GM20000 (cell line): ENCODE measurements around the gene STON1.

Experiments used
- DNase-seq: peaks from one replicate; pipeline ENCODE4 v3.0.0; 2012; ENCODE audit warnings: low spot score
- TF ChIP-seq, protein P1 (sequence below): IDR thresholded peaks from 2 replicates; pipeline ENCODE4 v1.5.1; 2012; ENCODE audit warnings: mild to moderate bottlenecking, control low read depth; ENCODE audit errors: extremely low read depth, missing control alignments

STON1 gene

DNA sequence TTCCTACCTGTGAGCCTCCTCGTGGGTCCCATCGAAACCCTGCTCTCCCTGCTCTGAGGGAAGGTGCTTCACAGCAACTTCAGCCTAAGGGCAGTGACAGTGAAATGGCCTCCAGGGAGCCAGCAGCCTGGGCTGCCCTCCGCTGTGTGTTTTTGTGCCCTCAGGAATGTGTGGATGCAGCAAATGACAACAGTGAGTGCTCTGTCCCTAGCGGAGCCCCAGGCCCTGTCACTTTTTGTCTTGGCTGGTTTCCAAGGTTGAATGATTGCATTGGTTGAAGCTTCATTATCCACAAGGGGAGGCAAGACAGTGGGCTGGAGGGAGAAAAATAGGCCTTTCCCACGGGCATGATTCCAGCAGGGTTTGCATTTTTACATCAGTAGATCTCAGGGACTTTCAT lies 42.9 kb downstream of the STON1 start:
- DNase-seq: no peak
- TF ChIP-seq, protein P1, sequence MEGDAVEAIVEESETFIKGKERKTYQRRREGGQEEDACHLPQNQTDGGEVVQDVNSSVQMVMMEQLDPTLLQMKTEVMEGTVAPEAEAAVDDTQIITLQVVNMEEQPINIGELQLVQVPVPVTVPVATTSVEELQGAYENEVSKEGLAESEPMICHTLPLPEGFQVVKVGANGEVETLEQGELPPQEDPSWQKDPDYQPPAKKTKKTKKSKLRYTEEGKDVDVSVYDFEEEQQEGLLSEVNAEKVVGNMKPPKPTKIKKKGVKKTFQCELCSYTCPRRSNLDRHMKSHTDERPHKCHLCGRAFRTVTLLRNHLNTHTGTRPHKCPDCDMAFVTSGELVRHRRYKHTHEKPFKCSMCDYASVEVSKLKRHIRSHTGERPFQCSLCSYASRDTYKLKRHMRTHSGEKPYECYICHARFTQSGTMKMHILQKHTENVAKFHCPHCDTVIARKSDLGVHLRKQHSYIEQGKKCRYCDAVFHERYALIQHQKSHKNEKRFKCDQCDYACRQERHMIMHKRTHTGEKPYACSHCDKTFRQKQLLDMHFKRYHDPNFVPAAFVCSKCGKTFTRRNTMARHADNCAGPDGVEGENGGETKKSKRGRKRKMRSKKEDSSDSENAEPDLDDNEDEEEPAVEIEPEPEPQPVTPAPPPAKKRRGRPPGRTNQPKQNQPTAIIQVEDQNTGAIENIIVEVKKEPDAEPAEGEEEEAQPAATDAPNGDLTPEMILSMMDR: no peak

DNA sequence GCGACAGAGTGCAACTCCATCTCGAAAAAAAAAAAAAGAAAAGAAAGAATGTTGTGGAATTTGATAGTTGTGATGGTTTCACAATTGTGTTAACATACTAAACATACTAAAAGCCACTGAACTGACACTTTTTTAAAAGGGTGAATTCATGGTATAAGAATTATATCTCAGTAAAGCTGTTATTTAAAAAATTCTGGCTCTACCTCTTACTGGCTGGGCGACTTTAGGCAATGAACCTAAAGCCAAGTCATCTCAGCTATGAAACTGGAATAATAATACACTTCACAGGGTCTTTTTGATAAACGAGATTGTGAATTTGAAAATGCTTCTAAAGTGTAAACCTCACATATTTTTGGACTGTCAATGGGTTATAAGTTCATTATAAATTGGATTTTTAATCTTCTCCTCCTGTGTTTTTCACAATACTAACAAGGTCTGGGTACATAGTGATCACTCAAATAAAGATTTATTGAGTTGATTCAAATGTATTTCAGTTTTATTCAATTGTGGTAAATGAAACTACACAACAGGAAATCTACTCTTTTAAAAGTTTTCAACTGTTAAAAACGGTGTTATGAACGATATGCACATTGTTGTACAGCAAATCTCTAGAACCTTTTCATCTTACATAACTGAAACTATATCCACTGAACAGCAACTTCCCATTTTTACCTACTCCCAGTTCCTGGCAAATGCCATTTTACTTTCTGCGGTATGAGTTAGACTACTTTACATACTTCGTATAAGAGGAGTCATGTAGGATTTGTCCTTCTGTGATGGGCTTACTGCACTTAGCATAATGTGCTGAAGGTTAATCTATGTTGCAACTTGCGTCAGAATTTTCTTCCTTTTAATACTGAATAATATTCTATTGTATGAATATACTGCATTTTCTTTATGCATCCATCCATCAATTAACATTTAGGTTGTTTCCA lies 44.7 kb downstream of the STON1 start:
- TF ChIP-seq, protein P1: no peak
- DNase-seq: no peak

GRCh38 chr2:48578313-48578712 lies 48.4 kb downstream of the STON1 start:
- no peak for DNase-seq
- TF ChIP-seq, protein P1: no peak

DNA sequence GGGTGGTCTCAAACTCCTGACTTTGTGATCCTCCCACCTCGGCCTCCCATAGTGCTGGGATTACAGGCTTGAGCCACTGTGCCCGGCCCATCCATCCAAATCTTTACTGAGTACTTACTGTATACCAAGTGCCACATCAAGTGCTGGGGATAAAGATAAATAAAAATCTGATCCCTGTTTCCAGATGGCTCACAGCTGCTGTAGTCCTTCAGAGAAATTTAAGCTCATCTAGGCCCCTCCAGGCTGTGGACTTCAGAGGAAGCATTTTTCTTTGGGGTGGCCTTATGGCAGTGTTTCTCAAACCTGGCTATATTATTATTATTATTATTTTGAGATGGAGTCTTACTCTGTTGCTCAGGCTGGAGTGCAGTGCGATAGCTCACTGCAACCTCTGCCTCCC lies 54.0 kb downstream of the STON1 start:
- TF ChIP-seq, protein P1: no peak
- no peak for DNase-seq

DNA sequence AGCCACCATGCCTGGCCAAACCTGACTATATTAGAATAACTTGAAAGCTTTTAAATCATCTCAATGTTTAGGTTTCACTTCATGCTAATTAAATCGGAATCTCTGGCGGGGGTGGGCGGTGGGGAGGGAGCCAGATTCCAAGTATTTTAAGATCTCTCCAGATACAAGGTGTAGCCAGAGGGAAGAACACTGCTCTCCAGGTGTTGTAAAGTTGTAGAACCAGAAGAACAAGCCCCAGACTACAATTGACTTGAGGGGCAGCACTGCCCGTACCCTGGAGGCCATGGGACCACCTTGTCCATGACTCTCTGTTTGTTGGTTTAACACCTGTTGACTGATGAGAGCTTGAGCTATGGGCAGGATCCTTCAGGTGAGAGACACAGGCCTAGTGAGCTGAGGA lies 54.6 kb downstream of the STON1 start:
- TF ChIP-seq, protein P1: no peak
- no peak for DNase-seq

DNA sequence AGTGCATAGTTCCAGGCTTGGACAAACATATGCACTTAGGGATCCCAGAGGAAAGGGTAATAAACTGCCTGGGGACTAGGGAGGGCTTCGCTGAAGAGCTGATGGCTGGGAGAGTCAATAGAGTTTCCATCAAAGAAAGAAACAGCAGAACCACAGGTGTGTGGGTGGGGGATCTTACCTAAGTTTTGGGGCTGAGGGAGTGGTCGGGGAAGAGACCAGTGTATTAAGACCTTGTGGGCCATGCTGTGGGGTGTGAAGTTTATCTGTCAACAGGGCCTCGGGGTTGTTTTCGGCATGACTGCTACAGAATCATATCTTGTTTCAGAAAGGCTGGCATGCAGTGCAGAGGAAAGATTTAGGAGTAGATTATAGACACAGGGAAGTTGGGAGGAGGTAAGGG lies 56.5 kb downstream of the STON1 start:
- no peak for DNase-seq
- TF ChIP-seq, protein P1: no peak

- no peak for DNase-seq
- TF ChIP-seq, protein P1: no peak
Measured at GRCh38 chr2:48587560-48587959, 57.6 kb downstream of the STON1 start.
